NCI-H1048 (cell line): ENCODE results near the gene LONP2.
"Not testable (repeated sequence)": the region's sequence is repeated elsewhere in the genome, so short reads cannot be mapped to it uniquely, and the experiment has no call there.

Source experiments
- DNase-seq: peaks from one replicate; lab custom pipeline; 2025; lab: John Stamatoyannopoulos, UW

Gene LONP2

GRCh38 chr16:48291303-48291702 lies 47.2 kb downstream of the LONP2 start:
- no peak for DNase-seq

DNA sequence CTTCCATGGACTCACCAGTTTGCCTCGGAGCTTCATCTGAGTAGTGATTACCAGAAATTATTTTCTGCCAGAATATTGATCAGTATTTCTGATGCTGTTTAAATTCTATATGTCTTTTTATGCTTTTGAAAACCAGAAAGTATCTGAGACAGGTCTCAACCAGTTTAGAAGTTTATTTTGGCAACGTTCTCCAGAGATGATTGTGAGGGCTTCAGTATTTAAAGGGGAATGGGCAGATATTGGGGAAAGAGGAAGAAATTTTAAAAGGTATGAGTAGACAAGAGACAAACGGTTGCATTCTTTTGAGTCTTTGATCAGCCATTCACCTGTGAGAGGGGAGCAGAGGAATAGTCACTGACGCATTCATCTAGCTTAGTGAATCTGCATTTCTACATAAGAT lies 47.7 kb downstream of the LONP2 start:
- no peak for DNase-seq

DNA sequence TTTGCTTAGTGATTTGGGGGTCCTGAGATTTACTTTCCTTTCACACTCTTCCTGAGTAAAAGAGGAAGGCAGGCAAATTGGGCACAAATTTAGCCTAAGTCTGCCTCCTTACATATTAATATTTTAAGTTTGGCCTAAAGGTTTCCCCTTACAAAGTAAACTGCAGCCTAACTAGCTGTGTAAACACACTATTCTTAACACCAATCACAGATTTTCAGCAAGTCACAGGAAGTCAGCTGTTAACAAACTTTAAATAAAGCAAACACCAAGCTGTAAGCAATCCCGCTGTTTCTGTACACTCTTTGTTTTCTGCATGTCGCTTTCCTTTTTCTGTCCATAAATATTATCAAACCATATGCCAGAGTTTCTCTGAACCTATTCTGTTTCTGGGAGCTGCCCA lies 48.4 kb downstream of the LONP2 start:
- no peak for DNase-seq

GRCh38 chr16:48294724-48295123 lies 50.6 kb downstream of the LONP2 start:
- DNase-seq, result no peak

DNA sequence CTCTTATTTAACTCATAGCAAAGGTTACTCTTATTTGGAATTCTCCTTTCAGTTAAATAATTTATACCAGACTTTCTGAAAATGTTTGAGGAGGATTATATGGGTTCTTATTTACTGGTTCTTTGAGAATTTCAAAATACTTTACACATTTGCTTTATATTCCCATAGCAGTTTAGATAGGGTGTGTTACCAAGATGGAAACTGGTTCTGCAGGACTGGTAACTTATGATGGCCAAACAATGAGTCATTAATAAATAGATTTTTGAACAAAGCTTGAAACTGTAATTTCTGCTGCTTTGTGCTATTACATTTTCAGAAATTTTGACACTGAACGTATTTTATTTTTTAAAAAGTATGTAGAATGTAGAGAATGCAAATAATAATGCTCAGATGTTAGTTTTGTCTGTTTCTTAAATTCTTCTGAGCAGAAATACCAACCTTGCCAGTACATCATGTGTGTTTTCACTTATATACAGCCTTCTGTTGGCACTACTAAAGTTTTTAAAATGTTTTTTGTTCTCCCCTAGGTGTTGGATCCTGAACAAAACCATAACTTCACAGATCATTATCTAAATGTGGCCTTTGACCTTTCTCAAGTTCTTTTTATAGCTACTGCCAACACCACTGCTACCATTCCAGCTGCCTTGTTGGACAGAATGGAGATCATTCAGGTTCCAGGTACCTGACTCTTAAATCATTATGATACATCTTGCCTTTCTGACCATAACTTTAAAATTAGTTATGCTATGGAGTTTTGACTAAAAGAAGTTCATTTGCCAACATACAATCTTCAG lies 51.6 kb downstream of the LONP2 start:
- no peak for DNase-seq

- DNase-seq, result no peak
These were observed 55.4 kb downstream of the LONP2 start for GRCh38 chr16:48299471-48299870.

DNA sequence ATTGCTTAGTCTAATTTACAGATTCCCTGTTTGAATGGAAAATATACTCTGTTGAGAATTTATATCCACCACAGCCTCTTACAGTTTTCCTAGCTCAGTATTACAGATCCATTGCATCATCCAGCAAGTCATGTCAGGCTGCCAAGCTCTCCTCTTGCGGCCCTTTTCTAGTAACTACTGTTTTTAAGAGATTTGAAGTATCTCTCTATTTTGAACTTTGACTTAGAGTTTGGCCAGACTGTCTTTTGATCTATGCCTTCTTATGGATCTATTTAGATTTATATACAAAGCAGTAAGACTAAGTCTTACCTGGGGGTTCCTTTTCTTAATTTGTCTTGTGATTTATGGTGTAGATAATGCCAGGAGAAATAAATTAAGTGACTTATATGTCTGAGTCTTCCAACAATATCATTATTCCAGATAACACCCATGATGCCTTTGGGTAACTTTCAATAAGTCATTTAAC lies 56.3 kb downstream of the LONP2 start:
- no peak for DNase-seq

DNA sequence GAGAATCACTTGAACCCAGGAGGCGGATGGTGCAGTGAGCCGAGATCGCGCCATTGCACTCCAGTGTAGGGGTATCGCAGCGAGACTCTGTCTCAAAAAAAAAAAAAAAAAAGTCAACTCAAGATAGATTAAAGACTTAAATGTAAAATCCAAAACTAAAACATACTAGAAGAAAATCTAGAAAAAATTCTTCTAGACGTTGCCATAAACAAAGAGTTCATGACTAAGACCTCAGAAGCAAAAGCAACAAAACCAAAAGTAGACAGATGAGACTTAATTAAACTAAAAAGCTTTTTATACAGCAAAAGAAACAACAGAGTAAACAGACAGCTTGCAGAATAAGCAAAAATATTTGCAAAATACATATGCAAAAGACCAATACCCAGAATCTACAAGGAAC lies 64.4 kb downstream of the LONP2 start:
- no peak for DNase-seq

- no peak for DNase-seq
These were observed 67.0 kb downstream of the LONP2 start for GRCh38 chr16:48310908-48311641.

GRCh38 chr16:48313905-48314304 lies 69.8 kb downstream of the LONP2 start:
- not testable (repeated sequence) for DNase-seq

GRCh38 chr16:48317026-48317425 lies 72.9 kb downstream of the LONP2 start:
- no peak for DNase-seq

DNA sequence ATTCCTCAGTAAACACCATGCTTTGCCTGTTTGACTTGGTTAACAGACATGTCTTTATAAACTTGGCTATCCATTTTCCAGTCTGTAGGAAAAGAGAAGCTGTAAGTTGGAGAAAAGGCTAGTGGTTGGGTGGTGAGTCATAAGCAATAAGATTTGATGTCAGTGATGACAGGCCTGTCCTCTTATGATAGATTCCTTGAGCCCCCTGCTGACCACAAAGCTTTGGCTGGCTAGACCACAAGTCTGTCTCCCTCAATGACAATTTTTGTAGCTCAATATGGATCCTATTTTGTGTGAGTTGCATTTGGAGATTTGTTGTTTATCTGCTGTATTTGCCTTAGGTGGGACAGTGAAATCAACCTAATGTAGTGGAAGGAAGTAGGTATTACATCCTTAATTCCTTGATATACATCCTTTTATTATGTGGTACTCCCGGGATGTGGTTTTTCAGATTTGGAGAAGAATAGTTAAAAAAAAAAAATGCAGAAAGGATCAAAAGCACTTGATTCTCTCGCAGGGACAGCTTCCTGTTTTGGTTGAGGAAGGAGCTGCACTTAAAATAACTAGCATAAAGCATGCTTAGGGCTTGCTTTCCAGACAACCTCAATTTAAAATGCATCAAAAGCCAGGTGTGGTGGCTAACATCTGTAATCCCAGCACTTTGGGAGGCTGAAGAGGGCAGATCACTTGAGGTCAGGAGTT lies 73.7 kb downstream of the LONP2 start:
- DNase-seq, result no peak

DNA sequence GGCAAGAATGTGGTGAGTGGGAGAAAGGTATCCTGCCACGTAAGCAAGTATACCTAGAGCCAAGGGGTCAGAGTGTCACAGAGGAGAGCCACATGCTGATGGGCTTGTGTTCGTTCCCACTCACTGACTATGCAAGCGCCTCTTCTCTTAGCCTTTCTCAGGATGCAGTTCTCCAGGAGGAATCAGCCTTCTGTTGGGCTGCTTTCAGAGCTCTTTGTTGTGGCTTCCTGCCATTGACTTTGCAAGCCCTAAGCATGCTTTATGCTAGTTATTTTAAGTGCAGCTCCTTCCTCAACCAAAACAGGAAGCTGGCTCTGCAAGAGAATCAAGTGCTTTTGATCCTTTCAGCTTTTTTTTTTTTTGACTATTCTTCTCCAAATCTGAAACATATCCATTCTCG lies 74.5 kb downstream of the LONP2 start:
- no peak for DNase-seq

GRCh38 chr16:48321317-48322036 lies 77.4 kb downstream of the LONP2 start:
- DNase-seq, result no peak

DNA sequence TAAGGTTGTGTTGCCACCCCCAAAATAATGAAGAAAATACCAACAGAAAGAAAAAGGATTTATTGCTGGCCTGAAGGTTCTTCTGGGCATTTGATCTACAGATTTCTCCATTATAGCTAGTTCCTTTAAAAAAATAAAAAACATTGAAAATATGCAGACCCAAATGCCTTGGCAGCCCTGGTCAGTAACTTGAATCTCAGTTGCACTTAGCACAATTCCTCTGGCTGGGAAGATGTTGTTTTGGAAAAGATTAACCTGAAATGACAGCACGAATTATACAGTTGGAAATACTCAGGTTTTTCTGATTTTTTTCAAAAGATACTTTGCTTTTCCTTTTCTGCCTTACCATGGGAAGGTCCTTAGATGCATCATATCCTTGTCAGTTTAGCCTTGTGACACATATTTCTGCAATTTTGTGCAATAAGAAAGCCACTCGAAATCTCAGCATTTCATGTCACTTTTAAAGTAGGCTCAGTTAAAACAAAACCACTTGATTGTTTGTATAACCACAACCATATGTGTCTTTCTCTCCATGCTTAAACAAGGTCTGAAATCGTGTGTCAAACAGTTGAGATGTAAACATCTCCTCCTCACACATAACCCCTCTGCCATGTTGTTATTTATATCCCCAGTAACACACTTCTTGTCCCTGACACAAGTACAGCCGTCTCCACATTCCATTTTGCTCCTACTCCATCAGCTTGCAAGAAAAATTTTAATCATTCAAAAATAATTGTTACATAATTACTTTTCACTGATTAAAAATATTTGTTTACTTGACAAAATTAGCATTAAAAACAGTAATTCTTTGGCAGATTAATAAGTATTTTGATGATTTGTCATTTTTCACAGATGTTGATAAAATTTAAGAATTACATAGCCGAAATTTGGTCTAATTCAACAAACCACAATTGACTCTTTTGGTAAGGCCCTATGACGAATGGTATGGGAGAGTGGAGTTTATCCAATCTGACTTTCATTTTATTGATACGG lies 80.0 kb downstream of the LONP2 start:
- no peak for DNase-seq

GRCh38 chr16:48326915-48327314 lies 82.8 kb downstream of the LONP2 start:
- no peak for DNase-seq

DNA sequence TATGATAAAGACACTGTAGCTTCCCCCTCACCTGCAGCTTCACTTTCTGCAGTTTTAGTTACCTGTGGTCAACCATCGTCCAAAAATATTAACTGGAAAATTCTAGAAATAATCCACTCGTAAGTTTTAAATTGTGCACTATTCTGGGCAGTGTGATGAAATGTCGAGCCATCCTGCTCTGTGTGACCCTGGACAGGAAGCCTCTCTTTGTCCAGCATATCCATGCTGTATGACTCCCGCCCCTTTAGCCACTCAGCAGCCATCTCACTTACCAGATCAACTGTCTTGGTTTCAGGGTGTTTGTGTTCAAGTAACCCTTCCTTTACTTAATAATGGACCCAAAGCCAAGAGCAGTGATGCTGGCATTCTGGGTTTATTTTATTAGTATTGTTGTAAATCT lies 85.0 kb downstream of the LONP2 start:
- no peak for DNase-seq

DNA sequence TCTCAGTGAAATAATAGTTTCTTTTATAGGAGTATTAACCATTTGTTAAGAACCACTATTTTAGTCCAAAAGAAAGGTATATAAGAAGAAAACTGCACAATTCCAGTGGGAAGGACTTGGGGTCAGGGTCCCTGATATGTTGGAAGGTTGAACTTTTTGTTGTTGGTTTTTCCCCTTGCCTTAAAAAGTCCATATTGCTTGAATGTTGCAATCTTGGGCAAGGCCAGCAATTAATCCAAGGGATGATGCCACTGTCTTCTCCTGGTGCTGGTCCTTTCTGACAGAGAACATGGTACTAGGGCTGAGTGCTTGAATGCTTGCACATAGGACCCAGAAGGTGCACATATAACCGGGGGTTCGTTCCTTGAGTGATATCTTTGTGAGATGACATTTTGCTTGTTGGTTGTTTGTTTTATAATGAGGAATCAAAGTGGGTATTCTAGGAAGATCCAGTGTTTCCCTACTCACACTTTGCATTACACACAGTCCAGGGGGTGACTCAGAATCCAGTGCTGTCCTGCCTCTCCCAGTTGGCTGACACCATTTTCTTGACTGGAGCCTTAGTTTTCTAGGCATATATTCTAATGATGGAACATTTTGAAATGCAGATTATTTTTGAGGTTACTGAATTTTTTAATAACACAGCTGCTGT lies 86.2 kb downstream of the LONP2 start:
- DNase-seq, result no peak

GRCh38 chr16:48330841-48331192 lies 86.7 kb downstream of the LONP2 start:
- no peak for DNase-seq

DNA sequence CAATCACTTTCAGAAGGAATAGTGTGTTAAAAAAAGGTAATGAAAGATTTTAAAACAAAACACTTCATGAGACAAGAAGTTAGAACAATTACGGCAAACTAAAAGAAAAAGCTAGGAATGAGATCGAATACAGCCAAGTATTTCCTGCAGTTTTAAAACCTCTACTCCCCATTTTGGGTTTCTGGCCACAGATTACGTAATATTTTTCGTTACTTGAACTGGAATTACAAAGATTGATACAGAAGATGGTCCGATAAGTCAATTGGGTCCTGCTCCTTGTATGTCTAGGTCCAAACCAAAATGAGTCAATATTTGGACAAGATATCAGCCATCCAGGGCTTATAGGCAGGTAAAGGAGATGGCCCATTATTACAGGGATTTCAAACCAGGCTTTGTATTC lies 88.9 kb downstream of the LONP2 start:
- DNase-seq, result no peak

DNA sequence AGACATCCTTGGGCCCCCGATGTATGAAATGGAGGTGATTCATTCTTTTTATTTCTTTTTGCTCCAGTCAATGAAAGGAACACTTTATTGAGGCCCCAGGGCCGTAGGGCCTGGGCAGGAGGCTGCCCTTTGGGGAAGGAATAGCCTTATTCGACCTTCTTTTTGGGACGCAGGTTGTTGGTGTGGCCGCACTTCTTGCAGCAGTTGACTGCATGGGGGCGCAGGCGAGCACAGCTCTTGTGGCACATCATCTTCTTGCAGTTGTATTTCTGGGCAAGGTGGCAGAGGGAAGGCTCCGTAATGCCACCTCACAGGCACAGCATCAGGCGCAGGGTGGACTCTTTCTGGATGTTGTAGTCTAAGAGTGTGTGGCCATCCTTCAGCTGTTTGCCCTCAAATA lies 90.2 kb downstream of the LONP2 start:
- no peak for DNase-seq
